Suppressor macrophage treated with lipopolysaccharide for 4 hours (primary cell): ENCODE data around the gene GLYAT.
"Not testable (repeated sequence)": the region's sequence is repeated elsewhere in the genome, so short reads cannot be mapped to it uniquely, and the experiment has no call there.

Experiments used
- DNase-seq: peaks from one replicate; pipeline ENCODE4 v3.0.0-alpha.2; 2020

The GLYAT gene

DNA sequence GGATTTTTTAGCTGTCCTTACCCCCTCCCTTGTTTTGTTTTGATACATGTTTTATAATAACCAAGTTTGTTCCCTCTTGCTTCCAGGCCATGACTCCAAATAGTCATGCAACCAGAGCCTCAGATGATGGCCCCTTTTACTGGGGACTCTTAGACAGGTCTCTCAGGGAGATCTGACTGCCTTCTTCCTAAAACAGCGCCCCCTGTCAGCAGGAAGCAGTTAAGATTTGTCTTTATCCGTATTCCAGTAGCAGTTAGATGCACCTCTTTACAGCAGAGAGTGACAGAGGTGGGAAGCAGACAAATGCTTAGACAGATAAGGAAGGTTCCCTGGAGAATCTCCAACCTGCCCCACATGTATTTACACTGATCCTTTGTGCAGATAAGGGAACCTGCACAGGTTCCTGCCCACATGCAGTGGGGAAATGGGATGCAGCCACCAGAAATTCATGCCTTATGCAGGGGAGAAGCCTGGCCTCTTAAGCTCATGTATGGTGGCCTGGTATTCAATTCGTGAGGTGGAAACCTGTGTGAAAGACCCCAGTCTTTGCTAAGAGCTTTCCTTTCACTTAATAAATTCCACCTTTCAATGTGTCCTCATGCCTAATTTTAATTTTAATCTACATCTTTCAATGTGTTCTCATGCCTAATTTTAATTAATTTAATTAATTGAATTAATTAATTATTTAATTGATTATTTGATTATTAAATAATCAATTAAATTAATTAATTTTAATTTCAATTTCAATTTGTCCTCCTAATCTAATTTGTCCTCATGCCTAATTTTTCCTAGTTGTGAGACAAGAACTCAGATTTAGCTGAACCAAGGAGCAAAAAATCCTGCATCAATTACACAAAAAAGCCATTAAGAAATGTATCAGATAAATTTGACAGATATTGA lies 11.5 kb upstream of the GLYAT start:
- DNase-seq = no peak

- no peak for DNase-seq
Measured at GRCh38 chr11:58742140-58742539, 10.4 kb upstream of the GLYAT start.

DNA sequence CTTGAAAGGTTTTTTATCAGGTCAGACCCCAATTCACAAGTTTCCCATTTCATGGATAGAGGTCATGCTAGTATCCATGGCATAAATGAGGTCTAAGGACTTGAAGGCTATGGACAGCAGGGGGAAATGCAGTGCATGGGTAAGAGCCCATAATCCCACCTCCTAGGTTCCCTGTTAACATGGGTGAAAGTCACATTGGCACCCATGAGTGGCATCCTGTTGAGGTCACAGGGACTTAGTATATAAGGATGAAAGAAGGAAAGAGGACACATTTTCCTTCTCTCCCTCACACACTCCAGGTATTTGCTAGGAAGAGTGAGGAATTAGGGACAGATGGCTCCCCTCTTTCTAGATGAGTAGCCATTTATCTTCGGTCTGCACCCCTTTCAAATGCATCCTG lies 9.4 kb upstream of the GLYAT start:
- DNase-seq = no peak

DNA sequence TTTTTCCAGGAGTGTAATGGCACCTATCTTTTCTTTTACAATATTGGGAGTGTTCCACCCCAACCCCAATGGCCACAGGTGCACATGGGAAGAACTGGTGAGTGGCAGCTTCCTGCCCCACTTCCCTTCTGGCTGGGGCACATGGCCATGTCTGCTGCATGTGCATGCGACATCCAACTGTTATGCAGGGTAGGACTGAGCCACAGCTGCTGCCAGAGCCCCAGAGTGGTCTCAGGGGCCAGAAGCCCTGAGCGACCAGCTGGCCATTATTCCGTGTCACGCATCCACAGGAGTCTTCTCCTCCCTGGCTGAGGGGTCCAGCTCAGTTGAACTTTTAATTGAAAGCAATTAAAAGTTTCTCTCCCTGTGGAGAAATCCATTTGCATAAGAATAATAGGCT lies 8.7 kb upstream of the GLYAT start:
- DNase-seq = no peak

DNA sequence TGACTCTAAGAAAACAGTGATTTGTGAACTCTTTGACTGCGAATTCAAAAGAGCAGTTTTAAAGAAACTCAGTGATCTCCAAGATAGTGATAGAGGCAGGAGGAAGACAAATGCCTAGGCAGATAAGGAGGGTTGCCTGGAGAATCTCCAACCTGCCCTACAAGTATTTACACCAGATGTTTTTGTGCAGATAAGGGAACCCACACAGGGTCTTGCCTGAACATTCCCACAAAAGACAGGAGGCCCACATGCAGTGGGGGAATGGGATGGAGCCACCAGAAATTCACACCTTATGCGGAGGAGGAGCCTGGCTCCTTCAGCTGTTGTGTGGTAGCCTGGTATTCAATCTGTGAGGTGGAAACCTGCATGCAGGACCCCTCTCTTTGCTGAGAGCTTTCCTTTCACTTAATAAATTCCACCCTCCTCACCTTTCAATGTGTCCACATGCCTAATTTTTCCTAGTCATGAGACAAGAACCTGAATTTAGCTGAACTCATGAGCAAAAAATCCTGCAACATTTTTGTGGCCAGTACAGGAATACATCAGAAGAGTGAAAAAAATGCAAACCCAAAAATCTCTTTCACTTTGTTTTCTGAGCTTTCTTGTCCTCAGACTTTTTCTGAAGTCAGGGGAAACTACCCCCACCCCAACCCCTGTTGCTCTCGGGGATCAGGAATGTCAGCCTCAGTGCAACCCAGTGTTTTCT lies 8.1 kb upstream of the GLYAT start:
- no peak for DNase-seq

- no peak for DNase-seq
Measured at GRCh38 chr11:58734681-58735490, 3.1 kb upstream of the GLYAT start.

DNA sequence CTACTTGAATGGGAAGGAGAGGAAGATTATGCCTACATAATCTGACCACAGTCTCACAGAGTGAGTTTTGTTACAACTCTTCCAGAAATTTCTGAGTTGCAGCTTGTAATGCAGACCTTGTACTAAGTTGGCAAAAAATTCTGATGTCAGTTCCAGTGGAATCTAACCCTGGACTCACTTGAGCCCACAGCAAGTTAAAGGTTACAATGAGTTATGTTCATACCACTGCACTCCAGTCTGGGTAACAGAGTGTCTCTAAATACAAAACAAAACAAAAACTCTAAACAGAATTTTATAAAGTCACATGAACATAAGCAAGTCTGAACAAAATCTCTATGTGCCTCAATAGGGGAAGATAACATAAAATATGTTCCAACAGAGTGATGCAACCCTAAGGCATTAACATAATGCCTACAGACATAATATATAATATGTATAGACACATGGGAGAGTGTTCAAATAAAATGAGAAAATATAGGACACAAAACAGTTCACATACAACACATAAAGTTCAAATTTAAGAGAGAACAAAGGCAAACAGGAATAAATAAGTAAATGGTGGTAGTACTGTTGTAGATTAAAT lies 1.1 kb downstream of the GLYAT start:
- DNase-seq = no peak

DNA sequence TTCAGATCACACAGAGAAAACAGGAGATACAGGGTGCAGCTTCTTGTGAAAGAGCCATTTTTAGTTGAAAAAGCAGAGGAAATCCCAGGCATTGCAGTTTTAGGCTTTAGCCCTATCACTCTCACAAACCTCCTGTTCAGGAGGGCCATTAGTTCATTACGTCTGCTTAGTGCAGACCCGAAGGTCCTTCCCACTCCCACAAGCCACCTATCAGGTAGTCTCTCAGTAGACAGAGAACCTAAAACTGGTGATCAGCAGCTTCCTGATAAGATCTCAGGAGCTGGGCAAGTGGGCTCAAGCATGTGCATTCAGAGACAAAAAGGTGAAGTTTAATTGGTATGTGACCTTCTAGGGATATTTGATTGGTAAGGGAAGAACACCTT lies 4.3 kb downstream of the GLYAT start:
- no peak for DNase-seq

DNA sequence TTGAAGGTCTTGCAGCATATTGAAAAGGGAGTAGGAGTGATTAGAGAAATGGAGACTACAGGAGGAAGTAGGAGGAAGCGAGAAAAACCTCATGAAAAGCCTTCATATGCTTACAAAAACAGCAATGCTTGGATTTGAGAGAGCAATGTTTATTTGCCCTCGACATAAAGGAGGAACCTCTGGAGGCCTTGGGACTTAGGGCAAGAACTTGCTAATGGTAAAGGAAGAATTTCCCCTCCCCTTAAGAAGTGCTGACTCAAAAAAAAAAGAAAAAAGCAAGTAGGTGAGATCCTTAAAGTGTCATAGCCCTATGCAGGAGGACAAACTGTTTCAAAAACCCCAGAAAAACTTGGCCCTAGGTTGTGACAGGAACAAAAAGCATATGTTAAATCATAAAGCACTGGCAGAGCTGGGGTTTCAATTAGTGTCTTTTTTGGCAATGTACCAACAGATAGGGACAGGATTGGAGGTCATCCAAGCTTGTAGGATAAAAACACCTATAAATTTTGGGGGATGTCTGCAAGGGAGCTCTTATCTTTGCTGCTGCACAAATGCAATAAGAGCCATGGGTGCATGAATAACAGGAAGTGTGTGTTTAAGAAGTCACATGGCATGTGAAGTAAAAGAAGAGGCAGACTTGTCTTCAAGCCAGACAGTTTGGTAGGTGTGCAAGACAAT lies 4.9 kb downstream of the GLYAT start:
- peak; percentile 49 for DNase-seq

DNA sequence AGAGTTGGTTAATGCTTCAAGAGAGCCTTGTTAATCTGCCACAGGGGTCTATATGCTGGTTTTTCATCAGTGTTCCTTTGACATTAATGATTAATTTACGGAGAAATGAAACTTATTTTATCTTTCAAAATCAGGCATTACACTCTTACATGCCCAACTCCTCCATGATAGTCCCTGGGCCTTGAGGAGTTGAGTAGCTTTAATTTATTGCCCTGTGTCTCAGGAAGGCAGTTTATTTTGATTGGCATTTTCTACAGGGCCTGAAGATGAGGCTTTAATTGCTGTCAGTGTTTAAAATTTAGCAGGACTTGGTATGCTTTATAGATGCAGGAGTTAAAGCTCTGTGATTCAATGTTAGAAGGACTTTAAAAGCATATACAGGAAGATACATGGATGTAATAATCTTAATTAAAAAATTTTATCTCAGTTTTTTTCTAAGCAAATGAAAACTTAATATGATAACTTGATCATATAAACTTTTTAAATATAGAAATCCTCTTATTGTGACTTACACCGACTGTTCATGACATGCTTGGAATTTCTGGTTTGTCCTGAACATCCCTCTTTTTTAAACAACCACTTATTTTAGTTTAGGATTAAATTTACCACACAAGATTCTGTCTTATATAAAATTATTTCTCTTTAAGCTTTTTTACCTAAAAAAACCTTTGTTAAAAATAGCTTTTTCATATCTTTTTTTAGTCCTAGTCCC lies 12.2 kb downstream of the GLYAT start:
- DNase-seq = no peak

GRCh38 chr11:58712531-58712930 lies 19.2 kb downstream of the GLYAT start:
- DNase-seq = no peak

DNA sequence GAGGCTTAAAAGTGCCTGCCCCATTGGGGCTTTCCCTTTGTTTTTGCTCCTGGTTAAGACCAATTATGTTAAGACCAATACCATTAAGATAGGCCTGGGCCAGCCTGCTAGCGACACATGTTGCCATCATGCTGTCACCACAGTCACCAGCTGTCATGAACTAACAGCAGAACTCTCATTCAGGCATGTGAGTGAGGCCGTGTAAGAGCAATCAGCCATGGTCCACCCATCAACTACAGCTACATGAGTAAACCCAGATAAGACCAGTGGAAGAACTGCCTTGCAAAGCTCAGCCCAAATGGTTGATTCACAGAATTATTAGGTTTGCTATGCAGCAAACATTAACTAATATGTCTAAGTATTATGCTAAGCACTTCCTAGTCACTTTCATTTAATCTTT lies 19.9 kb downstream of the GLYAT start:
- DNase-seq = no peak

DNA sequence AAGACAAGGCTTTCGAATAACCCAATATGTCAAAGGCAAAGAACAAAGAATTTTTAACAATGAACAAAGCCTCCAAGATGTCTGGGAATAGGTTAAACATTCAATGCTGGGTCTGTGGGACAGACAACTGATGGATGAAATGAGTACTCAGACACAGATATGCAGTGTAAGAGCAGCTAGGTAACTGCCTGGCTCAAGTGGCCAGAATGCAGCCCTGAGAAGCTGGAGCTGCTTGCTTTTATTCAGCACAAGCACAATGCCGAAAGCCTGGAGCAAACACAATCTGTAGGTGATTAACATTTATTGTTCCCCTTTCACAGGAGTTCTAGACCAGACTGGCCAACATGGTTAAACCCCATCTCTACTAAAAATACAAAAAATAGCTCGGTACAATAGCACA lies 24.0 kb downstream of the GLYAT start:
- DNase-seq = no peak

DNA sequence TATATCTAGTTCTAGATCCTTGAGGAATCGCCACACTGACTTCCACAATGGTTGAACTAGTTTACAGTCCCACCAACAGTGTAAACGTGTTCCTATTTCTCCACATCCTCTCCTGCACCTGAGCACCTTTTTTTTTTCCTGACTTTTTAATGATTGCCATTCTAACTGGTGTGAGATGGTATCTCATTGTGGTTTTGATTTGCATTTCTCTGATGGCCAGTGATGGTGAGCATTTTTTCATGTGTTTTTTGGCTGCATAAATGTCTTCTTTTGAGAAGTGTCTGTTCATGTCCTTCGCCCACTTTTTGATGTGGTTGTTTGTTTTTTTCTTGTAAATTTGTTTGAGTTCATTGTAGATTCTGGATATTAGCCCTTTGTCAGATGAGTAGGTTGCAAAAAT lies 34.9 kb downstream of the GLYAT start:
- DNase-seq = not testable (repeated sequence)

- no peak for DNase-seq
Measured at GRCh38 chr11:58693026-58693425, 38.7 kb downstream of the GLYAT start.

- no peak for DNase-seq
Measured at GRCh38 chr11:58691675-58692074, 40.1 kb downstream of the GLYAT start.

DNA sequence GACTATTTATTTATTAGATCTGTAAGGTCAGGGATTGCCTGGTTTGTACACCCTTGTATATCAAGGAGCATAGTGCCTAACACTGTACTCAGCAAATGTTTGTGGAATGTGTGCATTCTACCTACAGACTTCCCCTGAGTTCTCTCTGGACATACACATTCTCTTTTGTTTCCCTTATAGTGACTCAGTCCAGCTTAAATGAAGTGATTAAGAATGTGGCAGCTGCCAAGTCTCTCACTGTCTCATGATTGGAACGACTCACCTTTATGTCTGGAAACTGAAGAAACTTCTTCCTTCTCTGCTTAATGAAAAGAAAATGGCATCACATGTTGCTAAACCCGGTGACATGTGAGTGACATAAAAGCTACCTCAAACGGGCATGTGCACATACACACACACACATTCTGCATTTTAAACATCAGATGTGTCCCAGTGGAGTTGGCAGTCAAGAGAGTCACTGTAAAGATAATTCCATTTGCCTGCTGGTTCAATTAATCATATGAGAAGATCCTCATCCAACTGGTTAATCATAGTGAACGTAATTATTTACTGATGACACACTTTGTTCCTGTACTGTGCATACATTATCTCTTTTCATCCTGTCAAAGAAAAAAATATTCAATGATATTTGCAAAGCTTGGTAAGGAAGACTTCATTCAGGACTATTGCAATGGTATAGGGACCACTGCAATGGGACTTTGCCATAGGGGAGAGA lies 42.8 kb downstream of the GLYAT start:
- peak; percentile 60 for DNase-seq

- no peak for DNase-seq
Measured at GRCh38 chr11:58685973-58686722, 45.6 kb downstream of the GLYAT start.

DNA sequence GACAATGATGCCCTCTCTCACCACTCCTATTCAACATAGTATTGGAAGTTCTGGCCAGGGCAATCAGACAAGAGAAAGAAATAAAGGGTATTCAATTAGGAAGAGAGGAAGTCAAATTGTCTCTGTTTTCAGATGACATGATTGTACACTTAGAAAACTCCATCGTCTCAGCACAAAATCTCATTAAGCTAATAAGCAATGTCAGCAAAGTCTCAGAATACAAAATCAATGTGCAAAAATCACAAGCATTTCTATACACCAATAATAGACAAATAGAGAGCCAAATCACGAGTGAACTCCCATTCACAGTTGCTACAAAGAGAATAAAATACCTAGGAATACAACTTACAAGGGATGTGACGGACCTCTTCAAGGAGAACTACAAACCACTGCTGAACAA lies 49.1 kb downstream of the GLYAT start:
- DNase-seq = not testable (repeated sequence)

GRCh38 chr11:58677536-58677935 lies 54.2 kb downstream of the GLYAT start:
- not testable (repeated sequence) for DNase-seq
